ENCODE results near the gene GALNT11. TPM values are rescaled to one million over a fixed set of nuclear protein-coding genes. Genes with fewer than 3 reads are reported as not detected.

The GALNT11 gene
- 29.7 and 34.3 TPM in 2 replicates for total RNA-seq (2012; rRNA removed)

DNA sequence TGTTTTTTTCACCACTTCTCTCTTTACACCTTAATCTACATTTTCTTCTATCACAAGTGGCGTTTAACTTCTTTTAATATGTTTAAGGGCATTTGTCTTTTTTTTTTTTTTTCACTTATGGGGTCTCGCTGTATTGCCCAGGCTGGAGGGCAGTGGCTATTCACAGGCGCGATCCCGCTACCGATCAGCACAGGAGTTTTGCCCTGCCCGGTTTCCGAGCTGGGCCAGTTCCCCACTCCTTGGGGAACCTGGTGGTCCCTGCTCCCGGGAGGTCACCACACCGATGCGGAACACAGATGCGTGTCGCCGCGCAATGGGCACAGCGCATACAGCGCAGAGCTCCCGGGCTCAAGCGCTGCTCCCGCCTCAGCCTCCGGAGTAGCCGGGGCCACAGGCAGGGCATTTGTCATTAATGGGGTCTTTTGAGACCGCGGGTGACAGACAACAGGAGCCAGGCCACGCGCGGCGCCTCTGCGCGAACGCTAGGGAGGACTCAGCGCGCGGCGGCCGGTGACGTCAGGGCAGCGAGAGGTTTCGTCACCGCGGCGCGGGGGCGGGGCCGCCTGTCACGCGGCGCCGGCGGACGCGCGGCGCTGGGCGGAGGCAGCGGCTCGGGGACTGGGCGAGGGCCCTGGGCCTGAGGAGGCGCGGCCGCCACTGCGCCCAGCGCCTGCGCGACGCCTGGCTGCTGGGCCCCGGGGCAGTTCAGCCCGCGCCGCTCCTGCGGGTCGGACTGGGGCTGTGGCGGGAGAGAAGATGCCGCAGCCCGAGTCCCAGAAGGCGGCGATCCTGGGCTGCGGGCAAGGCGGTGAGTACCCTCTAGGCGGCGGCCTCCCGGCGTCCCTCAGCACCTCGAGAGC, at the start of gene GALNT11:
Gene GALNT11, plus strand, starts transcription at position 598 of the 860 bp plus-strand sequence. CDS start 68,554 bp downstream, outside the sequence.
- Histone ChIP-seq H3K27me3 (ENCODE audit: control insufficient read depth, insufficient read depth, low read length) (no peaks in the 10 kb centered on the region), H3K4me2 (ENCODE audit: low read length) (peak within 1 kb of the TSS; percentile 87), H3K4me1 (ENCODE audit: control insufficient read depth, insufficient read depth, low read length) (peaks cover 6% of the 10 kb centered on the region), H3K9ac (ENCODE audit: low read depth, low read length) (peak within 1 kb of the TSS; percentile 84), H3K9me3 (replicated peaks; ENCODE audit: low read length) (no peaks in the 10 kb centered on the region), H3K36me3 (ENCODE audit: insufficient read depth, low read length) (peaks cover 4% of the 10 kb centered on the region), H3K4me3 (ENCODE audit: low read length) (peak within 1 kb of the TSS; percentile 94)

GRCh38 chr7:151978616-151979015, 46.9 kb upstream of the GALNT11 start:
- Histone ChIP-seq H3K4me1 (ENCODE audit: control insufficient read depth, insufficient read depth, low read length) (no peaks in the 10 kb centered on the region), H3K9me3 (replicated peaks; ENCODE audit: low read length) (no peaks in the 10 kb centered on the region), H3K4me3 (ENCODE audit: low read length) (no peak overlapping the region), H3K27me3 (ENCODE audit: control insufficient read depth, insufficient read depth, low read length) (peaks cover 15% of the 10 kb centered on the region), H3K9ac (ENCODE audit: low read depth, low read length) (no peak overlapping the region), H3K36me3 (ENCODE audit: insufficient read depth, low read length) (no peaks in the 10 kb centered on the region), H3K4me2 (ENCODE audit: low read length) (no peak overlapping the region)

DNA sequence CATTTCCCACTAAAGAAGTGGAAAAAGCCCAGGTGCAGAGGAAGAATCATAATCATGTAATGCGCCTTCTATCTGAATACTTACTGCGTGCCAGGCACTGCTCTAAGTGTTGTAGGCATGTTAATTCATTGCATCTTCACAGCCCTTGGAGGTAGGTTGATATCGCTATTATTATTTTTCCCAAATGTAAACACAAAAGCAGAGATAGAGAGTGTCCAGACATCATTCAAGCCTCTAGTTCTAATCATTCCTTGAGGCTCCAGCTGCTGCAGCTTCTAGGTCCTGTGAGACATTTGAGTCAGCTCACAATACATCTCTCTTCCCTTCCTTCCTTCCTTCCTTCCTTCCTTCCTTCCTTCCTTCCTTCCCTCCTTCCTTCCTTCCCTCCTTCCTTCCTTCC, 44.3 kb upstream of the GALNT11 start:
- no peaks in the 10 kb centered on the region for H3K36me3 ChIP-seq (ENCODE audit: insufficient read depth, low read length)
- no peaks in the 10 kb centered on the region for H3K4me1 ChIP-seq (ENCODE audit: control insufficient read depth, insufficient read depth, low read length)

GRCh38 chr7:151982806-151983205, 42.7 kb upstream of the GALNT11 start:
- Histone ChIP-seq H3K9me3 (replicated peaks; ENCODE audit: low read length) (no peaks in the 10 kb centered on the region), H3K4me1 (ENCODE audit: control insufficient read depth, insufficient read depth, low read length) (no peaks in the 10 kb centered on the region), H3K9ac (ENCODE audit: low read depth, low read length) (no peak overlapping the region), H3K4me3 (ENCODE audit: low read length) (no peak overlapping the region), H3K36me3 (ENCODE audit: insufficient read depth, low read length) (no peaks in the 10 kb centered on the region), H3K27me3 (ENCODE audit: control insufficient read depth, insufficient read depth, low read length) (peaks cover 30% of the 10 kb centered on the region), H3K4me2 (ENCODE audit: low read length) (no peak overlapping the region)

More for the DNA sequence above, 44.3 kb upstream of the GALNT11 start:
- peaks cover 27% of the 10 kb centered on the region for H3K27me3 ChIP-seq (ENCODE audit: control insufficient read depth, insufficient read depth, low read length)
- no peaks in the 10 kb centered on the region for H3K9me3 ChIP-seq (replicated peaks; ENCODE audit: low read length)
- H3K4me3 ChIP-seq (ENCODE audit: low read length) = no peak overlapping the region
- H3K9ac ChIP-seq (ENCODE audit: low read depth, low read length) = no peak overlapping the region
- no peak overlapping the region for H3K4me2 ChIP-seq (ENCODE audit: low read length)

GRCh38 chr7:151984612-151985011, 40.9 kb upstream of the GALNT11 start:
- H3K4me3 ChIP-seq (ENCODE audit: low read length) = no peak overlapping the region
- H3K36me3 ChIP-seq (ENCODE audit: insufficient read depth, low read length) = no peaks in the 10 kb centered on the region
- no peak overlapping the region for H3K4me2 ChIP-seq (ENCODE audit: low read length)
- H3K9me3 ChIP-seq (replicated peaks; ENCODE audit: low read length) = no peaks in the 10 kb centered on the region
- no peak overlapping the region for H3K9ac ChIP-seq (ENCODE audit: low read depth, low read length)
- no peaks in the 10 kb centered on the region for H3K4me1 ChIP-seq (ENCODE audit: control insufficient read depth, insufficient read depth, low read length)
- H3K27me3 ChIP-seq (ENCODE audit: control insufficient read depth, insufficient read depth, low read length) = peaks cover 25% of the 10 kb centered on the region

GRCh38 chr7:151987748-151988529, 37.5 kb upstream of the GALNT11 start:
- Histone ChIP-seq H3K27me3 (ENCODE audit: control insufficient read depth, insufficient read depth, low read length) (peaks cover 41% of the 10 kb centered on the region), H3K36me3 (ENCODE audit: insufficient read depth, low read length) (no peaks in the 10 kb centered on the region), H3K4me2 (ENCODE audit: low read length) (no peak overlapping the region), H3K4me1 (ENCODE audit: control insufficient read depth, insufficient read depth, low read length) (no peaks in the 10 kb centered on the region), H3K9me3 (replicated peaks; ENCODE audit: low read length) (no peaks in the 10 kb centered on the region), H3K9ac (ENCODE audit: low read depth, low read length) (no peak overlapping the region), H3K4me3 (ENCODE audit: low read length) (no peak overlapping the region)

GRCh38 chr7:151992375-151992774, 33.1 kb upstream of the GALNT11 start:
- no peak overlapping the region for H3K4me3 ChIP-seq (ENCODE audit: low read length)

GRCh38 chr7:151993977-151994676, 31.3 kb upstream of the GALNT11 start:
- H3K9me3 ChIP-seq (replicated peaks; ENCODE audit: low read length) = no peaks in the 10 kb centered on the region
- H3K4me3 ChIP-seq (ENCODE audit: low read length) = no peak overlapping the region
- H3K36me3 ChIP-seq (ENCODE audit: insufficient read depth, low read length) = no peaks in the 10 kb centered on the region
- no peak overlapping the region for H3K9ac ChIP-seq (ENCODE audit: low read depth, low read length)
- peaks cover 26% of the 10 kb centered on the region for H3K27me3 ChIP-seq (ENCODE audit: control insufficient read depth, insufficient read depth, low read length)
- H3K4me1 ChIP-seq (ENCODE audit: control insufficient read depth, insufficient read depth, low read length) = no peaks in the 10 kb centered on the region
- H3K4me2 ChIP-seq (ENCODE audit: low read length) = no peak overlapping the region

More at GRCh38 chr7:151992375-151992774, 33.1 kb upstream of the GALNT11 start:
- no peak overlapping the region for H3K9ac ChIP-seq (ENCODE audit: low read depth, low read length)
- no peaks in the 10 kb centered on the region for H3K36me3 ChIP-seq (ENCODE audit: insufficient read depth, low read length)
- no peaks in the 10 kb centered on the region for H3K9me3 ChIP-seq (replicated peaks; ENCODE audit: low read length)
- H3K4me2 ChIP-seq (ENCODE audit: low read length) = no peak overlapping the region
- H3K4me1 ChIP-seq (ENCODE audit: control insufficient read depth, insufficient read depth, low read length) = no peaks in the 10 kb centered on the region
- peaks cover 23% of the 10 kb centered on the region for H3K27me3 ChIP-seq (ENCODE audit: control insufficient read depth, insufficient read depth, low read length)

GRCh38 chr7:151999424-152000090, 25.9 kb upstream of the GALNT11 start:
- no peaks in the 10 kb centered on the region for H3K4me1 ChIP-seq (ENCODE audit: control insufficient read depth, insufficient read depth, low read length)
- H3K9me3 ChIP-seq (replicated peaks; ENCODE audit: low read length) = no peaks in the 10 kb centered on the region
- H3K9ac ChIP-seq (ENCODE audit: low read depth, low read length) = no peak overlapping the region
- H3K4me2 ChIP-seq (ENCODE audit: low read length) = no peak overlapping the region
- H3K4me3 ChIP-seq (ENCODE audit: low read length) = no peak overlapping the region
- peaks cover 31% of the 10 kb centered on the region for H3K27me3 ChIP-seq (ENCODE audit: control insufficient read depth, insufficient read depth, low read length)
- no peaks in the 10 kb centered on the region for H3K36me3 ChIP-seq (ENCODE audit: insufficient read depth, low read length)

DNA sequence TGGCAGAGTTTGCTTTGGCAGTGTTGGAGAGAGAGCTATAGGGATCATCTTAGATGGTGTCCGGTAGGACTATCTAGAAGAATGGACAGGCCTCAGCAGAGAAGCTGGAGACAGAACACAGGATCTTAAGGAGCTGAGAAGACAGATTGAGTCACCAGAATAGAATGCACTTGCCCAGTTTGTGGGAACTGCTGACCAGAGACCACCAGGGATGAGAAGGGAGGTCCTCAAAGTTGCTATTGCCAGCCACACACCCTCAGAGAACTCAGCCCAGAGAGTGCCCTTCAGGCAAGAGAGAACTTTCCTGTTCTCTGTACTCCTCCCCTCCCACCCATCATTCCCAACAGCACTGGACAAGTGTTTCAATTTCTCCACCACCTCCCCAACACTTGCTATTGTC, 25.3 kb upstream of the GALNT11 start:
- H3K36me3 ChIP-seq (ENCODE audit: insufficient read depth, low read length) = no peaks in the 10 kb centered on the region

DNA sequence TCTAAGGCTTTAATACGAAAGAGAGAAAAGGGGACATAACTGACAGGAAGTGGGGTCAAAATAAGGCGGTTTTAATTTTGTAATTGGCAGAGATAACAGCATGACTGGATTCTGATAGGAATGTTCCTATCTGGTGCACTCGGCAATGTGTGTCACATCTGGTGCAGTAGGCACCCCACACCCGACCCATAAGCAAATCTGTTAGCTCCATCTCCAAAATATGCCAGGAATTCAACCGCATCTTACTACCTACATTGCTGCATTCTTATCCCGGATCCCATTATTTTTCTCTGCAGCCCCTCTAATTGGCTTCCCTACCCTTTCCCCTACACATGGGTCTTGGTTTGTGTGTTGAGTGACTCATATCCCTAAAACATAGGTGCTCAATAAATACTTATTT, 19.1 kb upstream of the GALNT11 start:
- H3K27me3 ChIP-seq (ENCODE audit: control insufficient read depth, insufficient read depth, low read length) = peaks cover 31% of the 10 kb centered on the region
- H3K4me1 ChIP-seq (ENCODE audit: control insufficient read depth, insufficient read depth, low read length) = no peaks in the 10 kb centered on the region
- no peak overlapping the region for H3K4me3 ChIP-seq (ENCODE audit: low read length)
- no peak overlapping the region for H3K4me2 ChIP-seq (ENCODE audit: low read length)
- H3K9ac ChIP-seq (ENCODE audit: low read depth, low read length) = no peak overlapping the region
- H3K9me3 ChIP-seq (replicated peaks; ENCODE audit: low read length) = no peaks in the 10 kb centered on the region
- H3K36me3 ChIP-seq (ENCODE audit: insufficient read depth, low read length) = no peaks in the 10 kb centered on the region

More for the DNA sequence above, 25.3 kb upstream of the GALNT11 start:
- Histone ChIP-seq H3K9me3 (replicated peaks; ENCODE audit: low read length) (no peaks in the 10 kb centered on the region), H3K4me3 (ENCODE audit: low read length) (no peak overlapping the region), H3K27me3 (ENCODE audit: control insufficient read depth, insufficient read depth, low read length) (peaks cover 35% of the 10 kb centered on the region), H3K9ac (ENCODE audit: low read depth, low read length) (no peak overlapping the region), H3K4me2 (ENCODE audit: low read length) (no peak overlapping the region), H3K4me1 (ENCODE audit: control insufficient read depth, insufficient read depth, low read length) (no peaks in the 10 kb centered on the region)
